B cell (primary cell): Measurements from ENCODE around the gene KRTAP4-4. TPM values are rescaled to one million over a fixed set of nuclear protein-coding genes. Genes with fewer than 3 reads are reported as not detected.

ENCODE experiments used
- ATAC-seq: fragments of 200-7000 bp; cut with Tn5 transposase; one replicate; pipeline ENCODE4 v1.10.0; 2021; ENCODE audit warnings: low read depth, mild to moderate bottlenecking, moderate number of reproducible peaks, moderate library complexity
- CTCF ChIA-PET: fragments of 350-600 bp; sonication (Branson Sonifier 250); formaldehyde crosslinking; loops from one replicate; lab custom pipeline; 2021; ENCODE audit warnings: antibody characterized with exemption, inconsistent platforms; lab: Charles Lee
- POLR2A ChIA-PET: fragments of 350-600 bp; sonication (Branson Sonifier 250); formaldehyde crosslinking; loops from one replicate; lab custom pipeline; 2021; ENCODE audit warnings: antibody characterized with exemption; lab: Charles Lee
- DNase-seq: peaks from one replicate; pipeline ENCODE4 v3.0.0; 2013
- H2AFZ ChIP-seq: 2 replicates; pipeline ENCODE4 v1.6.1; 2012; ENCODE audit warnings: mild to moderate bottlenecking, low read depth, low read length; ENCODE audit not compliant: insufficient read depth, poor library complexity, severe bottlenecking
- H3K27ac ChIP-seq, 2 donors: 1 replicate in 1 of 2; 2 replicates in 1 of 2; pipeline ENCODE4 v1.5.1; 2012 to 2013; ENCODE audit warnings: low read length in 2 of 2, mild to moderate bottlenecking in 2 of 2, moderate library complexity in 1 of 2
- H3K27me3 ChIP-seq, 4 experiments: fragments of 200-600 bp in 1 of 4; sonication (generic) in 1 of 4; replicated peaks in 1 of 4; 1 replicate in 2 of 4; 2 replicates in 2 of 4; pipeline versions ENCODE4 v1.6.1 to v1.7.0; 2013 to 2016; ENCODE audit warnings: low read length in 3 of 4, mild to moderate bottlenecking in 2 of 4, mixed read lengths in 1 of 4, moderate library complexity in 1 of 4; ENCODE audit not compliant: insufficient read depth in 4 of 4, control insufficient read depth in 3 of 4; ENCODE audit errors: control extremely low read depth in 1 of 4
- H3K36me3 ChIP-seq, 2 experiments: replicated peaks in 1 of 2; 1 replicate in 1 of 2; 2 replicates in 1 of 2; pipeline versions ENCODE4 v1.6.1 to v1.7.1; 2013; ENCODE audit warnings: low read length in 1 of 2; ENCODE audit not compliant: insufficient read depth in 2 of 2, control insufficient read depth in 1 of 2; ENCODE audit errors: control extremely low read depth in 1 of 2, extremely low read depth in 1 of 2
- H3K4me1 ChIP-seq, 2 donors: fragments of 200-600 bp in 1 of 2; sonication (generic) in 1 of 2; 1 replicate in 1 of 2; 2 replicates in 1 of 2; pipeline versions ENCODE4 v1.5.1 to v1.6.1; 2013 to 2017; ENCODE audit warnings: low read length in 2 of 2; ENCODE audit not compliant: control insufficient read depth in 2 of 2, insufficient read depth in 2 of 2
- H3K4me2 ChIP-seq: replicated peaks from 2 replicates; pipeline ENCODE3; 2012; ENCODE audit warnings: mild to moderate bottlenecking, low read depth, low read length; ENCODE audit not compliant: poor library complexity, severe bottlenecking
- H3K4me3 ChIP-seq, 5 experiments: fragments of 200-600 bp in 1 of 5; sonication (generic) in 1 of 5; 1 replicate in 3 of 5; 2 replicates in 2 of 5; pipeline versions ENCODE4 v1.5.1 to v1.7.0; 2011 to 2016; ENCODE audit warnings: low read length in 4 of 5, mild to moderate bottlenecking in 4 of 5, low read depth in 2 of 5, control low read depth in 1 of 5, moderate library complexity in 1 of 5; ENCODE audit not compliant: insufficient read depth in 1 of 5; ENCODE audit errors: control extremely low read depth in 1 of 5, extremely low read depth in 1 of 5
- H3K79me2 ChIP-seq: fragments of 200-600 bp; sonication (generic); one replicate; pipeline ENCODE4 v1.6.0; 2016; ENCODE audit warnings: low read length; ENCODE audit not compliant: control insufficient read depth, insufficient read depth
- H3K9ac ChIP-seq: fragments of 200-600 bp; sonication (generic); 2 replicates; pipeline ENCODE4 v1.6.1; 2017; ENCODE audit warnings: mild to moderate bottlenecking, low read length, moderate library complexity
- H3K9me3 ChIP-seq, 3 donors: one replicate each; pipeline versions ENCODE4 v1.6.1 to v1.7.1; 2013; ENCODE audit warnings: low read length in 2 of 3; ENCODE audit not compliant: control insufficient read depth in 2 of 3, insufficient read depth in 1 of 3; ENCODE audit errors: control extremely low read depth in 1 of 3
- H4K20me1 ChIP-seq: 2 replicates; pipeline ENCODE4 v1.6.0; 2012; ENCODE audit warnings: mild to moderate bottlenecking, low read length; ENCODE audit not compliant: insufficient read depth, control insufficient read depth, poor library complexity, severe bottlenecking
- H3K27ac Mint-ChIP-seq: one replicate; pipeline ENCODE4 v1.8.0; 2021; ENCODE audit warnings: mixed read lengths
- H3K27me3 Mint-ChIP-seq: one replicate; pipeline ENCODE4 v1.8.0; 2021; ENCODE audit warnings: mixed read lengths
- H3K4me1 Mint-ChIP-seq: one replicate; pipeline ENCODE4 v1.8.0; 2021; ENCODE audit warnings: mixed read lengths
- H3K4me3 Mint-ChIP-seq: one replicate; pipeline ENCODE4 v1.8.0; 2021; ENCODE audit warnings: mixed read lengths
- H3K9me3 Mint-ChIP-seq: one replicate; pipeline ENCODE4 v1.8.0; 2022; ENCODE audit warnings: mixed read lengths; ENCODE audit not compliant: insufficient read depth
- CTCF ChIP-seq: fragments of 200-600 bp; IDR thresholded peaks from one replicate; pipeline ENCODE4 v1.8.0; 2022; ENCODE audit warnings: antibody characterized with exemption, mild to moderate bottlenecking
- EZH2 ChIP-seq: IDR thresholded peaks from 2 replicates; pipeline ENCODE4 v1.6.1; 2012; ENCODE audit warnings: borderline replicate concordance, low read depth, mild to moderate bottlenecking, moderate library complexity, low read length; ENCODE audit not compliant: insufficient read depth, poor library complexity, severe bottlenecking
- WGBS: methylation state at CpG from one replicate; pipeline ENCODE4 v1.1.5; 2013; ENCODE audit warnings: missing lambda C conversion rate; ENCODE audit not compliant: insufficient coverage; 5-methylcytosine and 5-hydroxymethylcytosine counted together
- intact Hi-C: fragments of 100-400 bp; cut with micrococcal nuclease; formaldehyde crosslinking; loops from one replicate; pipeline ENCODE4 v1.10.0; 2022
- polyA plus RNA-seq: library from polyadenylated mRNA; depleted of rRNA; stranded (reverse); fragments of >200 nt; gene quantifications from 2 replicates; pipeline ENCODE4 v1.2.3, GENCODE V29; 2012
- total RNA-seq, 2 donors: library from RNA; stranded (reverse); fragments of 120-200 nt in 1 of 2; gene quantifications; 1 replicate in 1 of 2; 2 replicates in 1 of 2; pipeline versions ENCODE4 v1.2.3 to v1.2.4, GENCODE V29; 2013 to 2022

The KRTAP4-4 gene
- total and polyA plus RNA-seq, 2 donors (not counting 1 experiment from before 2014, with no cell fraction given), result not detected

- no peak for TF ChIP-seq CTCF
- no peak for TF ChIP-seq EZH2
- no peak overlapping the region for H3K9ac ChIP-seq
- H3K9me3 ChIP-seq, result no peaks in the 10 kb centered on the region
- H4K20me1 ChIP-seq, result no peaks in the 10 kb centered on the region
- intact Hi-C loops, result loop anchor here (10.0 kb wide), 1 partner anchor 235 kb away; the partner anchor contains the start of gene KRT39
- no peak overlapping the region for H3K27ac Mint-ChIP-seq
- no peaks in the 10 kb centered on the region for H3K27me3 ChIP-seq
- no peaks in the 10 kb centered on the region for H3K4me1 ChIP-seq
- peaks cover 12% of the 10 kb centered on the region for H3K27me3 Mint-ChIP-seq
- ChIA-PET POLR2A (no interaction called here), CTCF (no interaction called here)
- peaks cover 5% of the 10 kb centered on the region for H3K9me3 Mint-ChIP-seq
- WGBS, result 100% methylated on average over 2 of the region's 5 CpGs
- H3K4me1 Mint-ChIP-seq, result no peaks in the 10 kb centered on the region
- ATAC-seq (no peak), DNase-seq (no peak)
- no peaks in the 10 kb centered on the region for H3K79me2 ChIP-seq
- H3K36me3 ChIP-seq, result no peaks in the 10 kb centered on the region
- H3K4me3 ChIP-seq, result no peak overlapping the region
- no peak overlapping the region for H3K4me2 ChIP-seq
- no peak overlapping the region for H3K27ac ChIP-seq
- H2AFZ ChIP-seq, result no peak overlapping the region
- H3K4me3 Mint-ChIP-seq, result no peak overlapping the region
Measured at GRCh38 chr17:41199421-41200078, 39.0 kb upstream of the KRTAP4-4 start.

- no peak overlapping the region for H2AFZ ChIP-seq
- ATAC-seq (no peak), DNase-seq (no peak)
- intact Hi-C loops, result loop anchor here (10.0 kb wide), 1 partner anchor 231 kb away; the partner anchor contains the start of gene KRT39
- H3K9me3 ChIP-seq, result no peaks in the 10 kb centered on the region
- H4K20me1 ChIP-seq, result no peaks in the 10 kb centered on the region
- H3K4me2 ChIP-seq, result no peak overlapping the region
- H3K36me3 ChIP-seq, result no peaks in the 10 kb centered on the region
- Mint-ChIP-seq H3K9me3 (peaks cover 5% of the 10 kb centered on the region), H3K4me3 (no peak overlapping the region), H3K27me3 (peaks cover 21% of the 10 kb centered on the region), H3K4me1 (no peaks in the 10 kb centered on the region), H3K27ac (no peak overlapping the region)
- TF ChIP-seq CTCF (no peak), EZH2 (no peak)
- no peak overlapping the region for H3K27ac ChIP-seq
- no peak overlapping the region for H3K9ac ChIP-seq
- H3K27me3 ChIP-seq, result no peaks in the 10 kb centered on the region
- no CpG with 5 or more reads among the region's 1 CpG for WGBS
- H3K4me3 ChIP-seq, result no peak overlapping the region
- ChIA-PET CTCF (interaction anchor here (0.7 kb wide), 1 partner anchor 50 kb away, joined by 5 read pairs; no protein-coding TSS in a partner anchor), POLR2A (no interaction called here)
- H3K79me2 ChIP-seq, result no peaks in the 10 kb centered on the region
- no peaks in the 10 kb centered on the region for H3K4me1 ChIP-seq
Measured at GRCh38 chr17:41196068-41196467, 35.5 kb upstream of the KRTAP4-4 start.
